Endothelial cell of umbilical vein (primary cell): Measurements from ENCODE around the gene SLCO3A1. TPM values are rescaled to one million over a fixed set of nuclear protein-coding genes. Genes with fewer than 3 reads are reported as not detected.

ENCODE experiments used
- BruUV-seq: library from RNA; stranded (reverse); fragments of 400-500 nt; replicated peaks from 2 replicates; lab custom pipeline; 2021; lab: Mats Ljungman, UMichigan
- CTCF ChIA-PET: fragments of 300-600, 350-600 bp; sonication (Branson Sonifier 250); formaldehyde crosslinking; loops from one replicate; lab custom pipeline; 2021; ENCODE audit warnings: antibody characterized with exemption, inconsistent platforms; lab: Charles Lee
- POLR2A ChIA-PET: fragments of 300-600, 350-600 bp; sonication (Branson Sonifier 250); formaldehyde crosslinking; loops from one replicate; lab custom pipeline; 2021; ENCODE audit warnings: antibody characterized with exemption, inconsistent platforms; lab: Charles Lee
- DNase-seq: peaks from one replicate; pipeline ENCODE4 v3.0.0-alpha.2; 2011; ENCODE audit warnings: low read depth, low spot score
- FAIRE-seq: peaks from 2 replicates; lab custom pipeline; 2011; peaks lifted over from hg19 to GRCh38; lab: Jason Lieb, UNC
- H2AFZ ChIP-seq: 2 replicates; pipeline ENCODE4 v1.6.0; 2012; ENCODE audit warnings: low read depth, low read length, control low read depth, inconsistent platforms
- H3K27ac ChIP-seq: 2 replicates; pipeline ENCODE4 v1.5.1; 2011; ENCODE audit warnings: low read depth, mild to moderate bottlenecking, control low read depth, low read length, moderate library complexity; ENCODE audit not compliant: insufficient read depth
- H3K27me3 ChIP-seq, 2 experiments: 2 replicates each; pipeline versions ENCODE4 v1.6.0 to v1.6.1; 2011; ENCODE audit warnings: low read length in 2 of 2, mixed read lengths in 1 of 2; ENCODE audit not compliant: control insufficient read depth in 2 of 2, insufficient read depth in 2 of 2
- H3K36me3 ChIP-seq, 2 experiments: 2 replicates in 1 of 2; 3 replicates in 1 of 2; pipeline ENCODE4 v1.5.1; 2011; ENCODE audit warnings: low read length in 2 of 2, mild to moderate bottlenecking in 1 of 2, moderate library complexity in 1 of 2; ENCODE audit not compliant: control insufficient read depth in 2 of 2, insufficient read depth in 2 of 2; ENCODE audit errors: extremely low read depth in 1 of 2
- H3K4me1 ChIP-seq: 3 replicates; pipeline ENCODE4 v1.5.1; 2011; ENCODE audit warnings: mild to moderate bottlenecking, low read length; ENCODE audit not compliant: control insufficient read depth, insufficient read depth; ENCODE audit errors: extremely low read depth
- H3K4me2 ChIP-seq: 2 replicates; pipeline ENCODE4 v1.6.1; 2011; ENCODE audit warnings: low read length, control low read depth, mixed read lengths; ENCODE audit not compliant: insufficient read depth
- H3K4me3 ChIP-seq, 3 experiments: fragments of 200-600 bp in 1 of 3; sonication (generic), shearing (Covaris generic) in 1 of 3; replicated peaks in 1 of 3; 2 replicates each; pipeline ENCODE4 v1.5.1; 2011 to 2016; ENCODE audit warnings: control low read depth in 3 of 3, low read length in 3 of 3, mild to moderate bottlenecking in 2 of 3, inconsistent platforms in 1 of 3, low read depth in 1 of 3, moderate library complexity in 1 of 3; ENCODE audit not compliant: insufficient read depth in 1 of 3
- H3K79me2 ChIP-seq: 2 replicates; pipeline ENCODE4 v1.6.0; 2012; ENCODE audit warnings: low read length, inconsistent platforms; ENCODE audit not compliant: control insufficient read depth, insufficient read depth
- H3K9ac ChIP-seq: replicated peaks from 2 replicates; pipeline ENCODE3; 2011; ENCODE audit warnings: low read length, control low read depth; ENCODE audit not compliant: insufficient read depth; ENCODE audit errors: extremely low read depth
- H3K9me1 ChIP-seq: replicated peaks from 3 replicates; pipeline ENCODE4 v1.6.0; 2011; ENCODE audit warnings: mild to moderate bottlenecking, low read length; ENCODE audit not compliant: control insufficient read depth, insufficient read depth; ENCODE audit errors: extremely low read depth
- H3K9me3 ChIP-seq: replicated peaks from 2 replicates; pipeline ENCODE4 v1.5.1; 2012; ENCODE audit warnings: low read length, inconsistent platforms; ENCODE audit not compliant: control insufficient read depth, insufficient read depth
- H4K20me1 ChIP-seq: replicated peaks from 2 replicates; pipeline ENCODE3; 2011; ENCODE audit warnings: mild to moderate bottlenecking, low read length; ENCODE audit not compliant: control insufficient read depth, insufficient read depth; ENCODE audit errors: extremely low read depth
- CTCF ChIP-seq, 2 donors: IDR thresholded peaks; 1 replicate in 1 of 2; 2 replicates in 1 of 2; pipeline ENCODE4 v1.5.1; 2011; ENCODE audit warnings: low read length in 2 of 2, mild to moderate bottlenecking in 2 of 2, moderate library complexity in 2 of 2, control low read depth in 1 of 2, inconsistent platforms in 1 of 2, low read depth in 1 of 2; ENCODE audit not compliant: insufficient read depth in 1 of 2; ENCODE audit errors: extremely low read depth in 1 of 2
- EZH2 ChIP-seq: IDR thresholded peaks from 2 replicates; pipeline ENCODE4 v1.6.1; 2012; ENCODE audit warnings: borderline replicate concordance, low read depth, mild to moderate bottlenecking, moderate library complexity, low read length, inconsistent platforms; ENCODE audit not compliant: severe bottlenecking
- FOS ChIP-seq: IDR thresholded peaks from 2 replicates; pipeline ENCODE4 v1.6.1; 2011; ENCODE audit warnings: mild to moderate bottlenecking, low read length, moderate library complexity, borderline replicate concordance; ENCODE audit not compliant: insufficient read depth
- GATA2 ChIP-seq: IDR thresholded peaks from 2 replicates; pipeline ENCODE4 v1.7.0; 2011; ENCODE audit warnings: low read depth, mild to moderate bottlenecking, moderate library complexity, mixed read lengths, low read length; ENCODE audit not compliant: insufficient read length, insufficient read depth
- JUN ChIP-seq: IDR thresholded peaks from 2 replicates; pipeline ENCODE4 v1.6.1; 2011; ENCODE audit warnings: borderline replicate concordance, low read depth; ENCODE audit not compliant: insufficient read length, insufficient read depth
- MAX ChIP-seq: IDR thresholded peaks from 2 replicates; pipeline ENCODE4 v1.6.1; 2011; ENCODE audit not compliant: insufficient read depth, insufficient read length
- MYC ChIP-seq: IDR thresholded peaks from one replicate; pipeline ENCODE4 v1.6.1; 2011; ENCODE audit warnings: mild to moderate bottlenecking, low read depth, low read length
- POLR2A ChIP-seq: IDR thresholded peaks from 2 replicates; pipeline ENCODE4 v1.6.1; 2012; ENCODE audit warnings: low read depth, mild to moderate bottlenecking, control low read depth, low read length
- POLR2AphosphoS5 ChIP-seq: IDR thresholded peaks from 2 replicates; pipeline ENCODE4 v1.6.1; 2012; ENCODE audit warnings: low read depth, mild to moderate bottlenecking, control low read depth, low read length, moderate library complexity; ENCODE audit not compliant: insufficient read depth
- dilution Hi-C: fragments of 300-500 bp; cut with MboI; formaldehyde crosslinking; loops from one replicate; pipeline ENCODE4 v1.15.0; 2019; ENCODE audit warnings: low sequenced_read_pairs; ENCODE audit not compliant: extremely low pct_ligation_motif_present
- intact Hi-C: fragments of 100-400 bp; cut with micrococcal nuclease; formaldehyde crosslinking; loops from one replicate; pipeline ENCODE4 v1.10.0; 2022
- polyA plus RNA-seq, 4 experiments: library from polyadenylated mRNA; depleted of rRNA in 3 of 4; stranded (reverse) in 3 of 4; unstranded in 1 of 4; fragments of >200 nt; gene quantifications; 2 replicates each; pipeline versions ENCODE4 v1.2.1 to v1.2.3, GENCODE V29; 2011 to 2012; ENCODE audit warnings: missing spikeins in 1 of 4
- total RNA-seq: library from RNA; stranded (reverse); gene quantifications from 2 replicates; pipeline ENCODE4 v1.2.3, GENCODE V29; 2021

SLCO3A1 gene
- total and polyA plus RNA-seq, 2 donors (not counting 3 experiments of a cell fraction or from before 2014, with no cell fraction given): 0.88 to 0.92 TPM

- Histone ChIP-seq H3K9ac (no peak overlapping the region), H3K4me3 (no peak overlapping the region), H3K4me1 (no peaks in the 10 kb centered on the region), H3K9me1 (no peaks in the 10 kb centered on the region), H3K36me3 (no peaks in the 10 kb centered on the region), H3K9me3 (no peaks in the 10 kb centered on the region), H4K20me1 (no peaks in the 10 kb centered on the region), H3K27me3 (no peaks in the 10 kb centered on the region), H3K27ac (no peak overlapping the region), H2AFZ (no peak overlapping the region), H3K79me2 (no peaks in the 10 kb centered on the region), H3K4me2 (no peak overlapping the region)
- intact Hi-C loops (no loop called here), dilution Hi-C loops (no loop called here)
- POLR2A ChIA-PET: no interaction called here
- BruUV-seq: no TSS peak
- no peak for DNase-seq
- CTCF ChIA-PET: no interaction called here
- no peak for TF ChIP-seq GATA2
- TF ChIP-seq EZH2: no peak
- no peak for TF ChIP-seq CTCF (IDR thresholded peaks at IDR 0.05; ENCODE audit: extremely low read depth in 1 of 2, insufficient read depth in 1 of 2, low read depth in 1 of 2, low read length in 2 of 2)
- no peak for TF ChIP-seq POLR2A
- no peak for TF ChIP-seq FOS
- no peak for FAIRE-seq
Measured at GRCh38 chr15:91861223-91861622, 7.7 kb downstream of the SLCO3A1 start.

GRCh38 chr15:91862891-91863504 lies 9.5 kb downstream of the SLCO3A1 start:
- no peak overlapping the region for H2AFZ ChIP-seq
- H3K27ac ChIP-seq: no peak overlapping the region
- no peak for DNase-seq
- no peaks in the 10 kb centered on the region for H3K27me3 ChIP-seq
- H3K36me3 ChIP-seq: no peaks in the 10 kb centered on the region
- no peaks in the 10 kb centered on the region for H3K79me2 ChIP-seq
- dilution Hi-C loops (no loop called here), intact Hi-C loops (no loop called here)
- no peak overlapping the region for H3K9ac ChIP-seq
- H4K20me1 ChIP-seq: no peaks in the 10 kb centered on the region
- no peak for TF ChIP-seq JUN
- TF ChIP-seq GATA2: no peak
- TF ChIP-seq FOS: no peak
- TF ChIP-seq MYC: no peak
- no peak for TF ChIP-seq POLR2A
- no peak for TF ChIP-seq MAX
- TF ChIP-seq CTCF (IDR thresholded peaks at IDR 0.05; ENCODE audit: extremely low read depth in 1 of 2, insufficient read depth in 1 of 2, low read depth in 1 of 2, low read length in 2 of 2): no peak
- TF ChIP-seq EZH2: no peak
- TF ChIP-seq POLR2AphosphoS5: no peak
- H3K4me3 ChIP-seq: no peak overlapping the region
- POLR2A ChIA-PET: no interaction called here
- no peaks in the 10 kb centered on the region for H3K4me1 ChIP-seq
- no peak overlapping the region for H3K4me2 ChIP-seq
- no peaks in the 10 kb centered on the region for H3K9me1 ChIP-seq
- CTCF ChIA-PET: no interaction called here
- BruUV-seq: no TSS peak
- no peak for FAIRE-seq
- H3K9me3 ChIP-seq: no peaks in the 10 kb centered on the region
